GM23338 (cell line): ENCODE results near the gene ARHGAP10. TPM values are rescaled to one million over a fixed set of nuclear protein-coding genes. Genes with fewer than 3 reads are reported as not detected.
A peak's percentile ranks its signal among the peaks of the same experiment; 100 is the strongest.

ENCODE experiments used
- ATAC-seq: fragments of 200-7000 bp; cut with Tn5 transposase; 3 replicates; pipeline ENCODE4 v1.9.1; 2020
- DNase-seq: peaks from one replicate; pipeline ENCODE4 v3.0.0-alpha.2; 2015; ENCODE audit warnings: low spot score
- H2AFZ ChIP-seq: fragments of 200-600 bp; sonication (generic); 2 replicates; pipeline ENCODE4 v1.8.0; 2016; ENCODE audit warnings: antibody characterized with exemption, mild to moderate bottlenecking, moderate library complexity
- H3F3A ChIP-seq: fragments of 200-600 bp; sonication (generic); replicated peaks from 2 replicates; pipeline ENCODE4 v1.8.0; 2017; ENCODE audit warnings: antibody characterized with exemption, mixed run types, low read depth
- H3K27ac ChIP-seq: fragments of 200-600 bp; sonication (generic); 2 replicates; pipeline ENCODE4 v1.6.1; 2016; ENCODE audit warnings: low read depth
- H3K27me3 ChIP-seq: fragments of 200-600 bp; sonication (generic); 2 replicates; pipeline ENCODE4 v1.8.0; 2016; ENCODE audit warnings: mild to moderate bottlenecking, mixed run types, moderate library complexity; ENCODE audit not compliant: insufficient read depth
- H3K36me3 ChIP-seq: fragments of 200-600 bp; sonication (generic); 2 replicates; pipeline ENCODE4 v1.8.0; 2016; ENCODE audit warnings: mild to moderate bottlenecking; ENCODE audit not compliant: insufficient read depth
- H3K4me1 ChIP-seq: fragments of 200-600 bp; sonication (generic); 2 replicates; pipeline ENCODE4 v1.8.0; 2016; ENCODE audit warnings: mild to moderate bottlenecking, moderate library complexity; ENCODE audit not compliant: insufficient read depth
- H3K4me2 ChIP-seq: fragments of 200-600 bp; sonication (generic); 2 replicates; pipeline ENCODE4 v1.7.1; 2017; ENCODE audit warnings: mixed run types
- H3K4me3 ChIP-seq: fragments of 200-600 bp; sonication (generic); 2 replicates; pipeline ENCODE4 v1.6.1; 2016; ENCODE audit warnings: mixed run types
- H3K79me2 ChIP-seq: fragments of 200-600 bp; sonication (generic); replicated peaks from 2 replicates; pipeline ENCODE4 v1.8.0; 2017; ENCODE audit warnings: mild to moderate bottlenecking; ENCODE audit not compliant: insufficient read depth
- H3K9me2 ChIP-seq: fragments of 200-600 bp; sonication (generic); 2 replicates; pipeline ENCODE4 v1.8.0; 2017; ENCODE audit not compliant: insufficient read depth
- H4K20me1 ChIP-seq: fragments of 200-600 bp; sonication (generic); replicated peaks from 2 replicates; pipeline ENCODE4 v1.8.0; 2017; ENCODE audit warnings: mild to moderate bottlenecking; ENCODE audit not compliant: insufficient read depth
- H3K27ac Mint-ChIP-seq: 2 replicates; pipeline ENCODE4 v1.8.0; 2020; ENCODE audit warnings: inconsistent platforms, mild to moderate bottlenecking, moderate library complexity, mixed read lengths
- H3K27me3 Mint-ChIP-seq: 3 replicates; pipeline ENCODE4 v1.8.0; 2022; ENCODE audit warnings: low read depth, mild to moderate bottlenecking, moderate library complexity, mixed read lengths, inconsistent platforms; ENCODE audit not compliant: insufficient read depth, poor library complexity
- H3K36me3 Mint-ChIP-seq: 3 replicates; pipeline ENCODE4 v1.8.0; 2021; ENCODE audit warnings: low read depth, mild to moderate bottlenecking, inconsistent platforms, moderate library complexity, mixed read lengths
- H3K4me1 Mint-ChIP-seq: 3 replicates; pipeline ENCODE4 v1.8.0; 2020; ENCODE audit warnings: mild to moderate bottlenecking, inconsistent platforms, mixed read lengths
- H3K4me3 Mint-ChIP-seq: 3 replicates; pipeline ENCODE4 v1.8.0; 2021; ENCODE audit warnings: moderate library complexity, mild to moderate bottlenecking, inconsistent platforms, mixed read lengths
- H3K9me3 Mint-ChIP-seq: 3 replicates; pipeline ENCODE4 v1.8.0; 2020; ENCODE audit warnings: moderate library complexity, mild to moderate bottlenecking, inconsistent platforms, mixed read lengths
- JUNB ChIP-seq: IDR thresholded peaks from one replicate; pipeline ENCODE4 v1.6.1; 2016; ENCODE audit warnings: antibody characterized with exemption; ENCODE audit not compliant: unreplicated experiment
- NANOG ChIP-seq: IDR thresholded peaks from 2 replicates; pipeline ENCODE4 v1.6.1; 2016; ENCODE audit warnings: antibody characterized with exemption, borderline replicate concordance
- POLR2AphosphoS5 ChIP-seq: IDR thresholded peaks from 2 replicates; pipeline ENCODE4 v1.6.1; 2016; ENCODE audit warnings: antibody characterized with exemption, low read depth
- REST ChIP-seq: IDR thresholded peaks from one replicate; pipeline ENCODE4 v1.6.1; 2018; ENCODE audit warnings: antibody characterized with exemption; ENCODE audit not compliant: unreplicated experiment
- STAT1 ChIP-seq: IDR thresholded peaks from one replicate; pipeline ENCODE4 v1.6.1; 2016; ENCODE audit warnings: antibody characterized with exemption; ENCODE audit not compliant: unreplicated experiment
- ZNF331 ChIP-seq: fragments of 250-450 bp; sonication (Bioruptor Pico); IDR thresholded peaks from 2 replicates; pipeline ENCODE4 v1.5.0; 2020; ENCODE audit warnings: low read depth, mild to moderate bottlenecking, moderate library complexity
- polyA plus RNA-seq: library from polyadenylated mRNA; unstranded; fragments of >200 nt; fragmentation: Nextera tagmentation; extraction: Ambion mirVana; gene quantifications from 2 replicates; pipeline ENCODE4 v1.2.1, GENCODE V29; 2016
- total RNA-seq: library from RNA; depleted of rRNA; stranded (reverse); fragments of >200 nt; shearing (Covaris generic); gene quantifications from 2 replicates; pipeline ENCODE4 v1.2.3, GENCODE V29; 2014

The ARHGAP10 gene
- total and polyA plus RNA-seq, 2 experiments from 2014 or later, result 5.1 to 6.3 TPM

GRCh38 chr4:147950261-147950660, 218.4 kb downstream of the ARHGAP10 start (continued):
- TF ChIP-seq REST (no peak), NANOG (no peak)

- H3K4me1 ChIP-seq, result peaks cover 11% of the 10 kb centered on the region
- no peak for DNase-seq
- peak overlapping the region; percentile 84 for H3K27ac Mint-ChIP-seq
- H3K27me3 ChIP-seq, result no peaks in the 10 kb centered on the region
- no peak overlapping the region for H3K27ac ChIP-seq
- peaks cover 16% of the 10 kb centered on the region for H3K4me1 Mint-ChIP-seq
- no peaks in the 10 kb centered on the region for H3K36me3 ChIP-seq
- H2AFZ ChIP-seq, result no peak overlapping the region
- H3K36me3 Mint-ChIP-seq, result peaks cover 9% of the 10 kb centered on the region; the same call in 2 of the 3 replicates
- H3K9me2 ChIP-seq, result no peaks in the 10 kb centered on the region; the same call in 1 of the 2 replicates
- H3K4me2 ChIP-seq, result no peak overlapping the region
- H3K9me3 Mint-ChIP-seq, result no peaks in the 10 kb centered on the region
- peaks cover 3% of the 10 kb centered on the region for H3K27me3 Mint-ChIP-seq
- no peaks in the 10 kb centered on the region for H3K79me2 ChIP-seq
- H3K4me3 Mint-ChIP-seq, result no peak overlapping the region
- H3F3A ChIP-seq, result no peaks in the 10 kb centered on the region
- no peak overlapping the region for H3K4me3 ChIP-seq
- no peak for TF ChIP-seq JUNB
- H4K20me1 ChIP-seq, result no peaks in the 10 kb centered on the region
- no peak for ATAC-seq
Observed at GRCh38 chr4:147950841-147951240, 219.0 kb downstream of the ARHGAP10 start.

- Histone ChIP-seq H2AFZ (no peak overlapping the region), H3K36me3 (no peaks in the 10 kb centered on the region), H3K79me2 (no peaks in the 10 kb centered on the region), H3K4me1 (peaks cover 39% of the 10 kb centered on the region), H3K27me3 (no peaks in the 10 kb centered on the region), H3K4me3 (no peak overlapping the region), H4K20me1 (no peaks in the 10 kb centered on the region), H3F3A (no peaks in the 10 kb centered on the region), H3K9me2 (no peaks in the 10 kb centered on the region; the same call in 1 of the 2 replicates), H3K27ac (no peak overlapping the region), H3K4me2 (no peak overlapping the region)
- ATAC-seq (no peak), DNase-seq (no peak)
- no peak overlapping the region for H3K27ac Mint-ChIP-seq
- TF ChIP-seq STAT1 (no peak), ZNF331 (CRISPR knock-in tag) (no peak), POLR2AphosphoS5 (no peak)
- peaks cover 43% of the 10 kb centered on the region for H3K4me1 Mint-ChIP-seq
- no peaks in the 10 kb centered on the region for H3K27me3 Mint-ChIP-seq
- no peak overlapping the region for H3K4me3 Mint-ChIP-seq
- H3K9me3 Mint-ChIP-seq, result no peaks in the 10 kb centered on the region
- no peaks in the 10 kb centered on the region; the same call in 1 of the 3 replicates for H3K36me3 Mint-ChIP-seq
Observed at GRCh38 chr4:147954850-147955249, 223.0 kb downstream of the ARHGAP10 start.
